GM23338 (cell line): ENCODE results near the gene CHI3L1.

ENCODE experiments used
- CREB1 ChIP-seq: fragments of 250-450 bp; sonication (Bioruptor Pico); IDR thresholded peaks from 2 replicates; pipeline ENCODE4 v1.5.0; 2020; ENCODE audit warnings: low read depth, mild to moderate bottlenecking, moderate library complexity
- CTCF ChIP-seq, 2 experiments: fragments of 200-600 bp in 1 of 2; sonication (generic) in 1 of 2; conservative IDR thresholded peaks; 2 replicates each; pipeline versions ENCODE4 v1.5.1 to v1.6.1; 2016 to 2017; ENCODE audit warnings: antibody characterized with exemption in 2 of 2, low read depth in 2 of 2, mild to moderate bottlenecking in 2 of 2, moderate library complexity in 1 of 2
- ETS1 ChIP-seq: IDR thresholded peaks from 2 replicates; pipeline ENCODE4 v1.6.1; 2016; ENCODE audit warnings: antibody characterized with exemption
- EZH2 ChIP-seq: fragments of 200-600 bp; sonication (generic); IDR thresholded peaks from one replicate; pipeline ENCODE4 v1.8.0; 2017; ENCODE audit warnings: antibody characterized with exemption, mild to moderate bottlenecking, low read depth; ENCODE audit not compliant: unreplicated experiment
- EZH2phosphoT487 ChIP-seq: fragments of 200-600 bp; sonication (generic); IDR thresholded peaks from one replicate; pipeline ENCODE4 v1.8.1; 2018; ENCODE audit warnings: antibody characterized with exemption; ENCODE audit not compliant: unreplicated experiment
- JUNB ChIP-seq: IDR thresholded peaks from one replicate; pipeline ENCODE4 v1.6.1; 2016; ENCODE audit warnings: antibody characterized with exemption; ENCODE audit not compliant: unreplicated experiment
- POLR2AphosphoS5 ChIP-seq: IDR thresholded peaks from 2 replicates; pipeline ENCODE4 v1.6.1; 2016; ENCODE audit warnings: antibody characterized with exemption, low read depth
- REST ChIP-seq: IDR thresholded peaks from one replicate; pipeline ENCODE4 v1.6.1; 2018; ENCODE audit warnings: antibody characterized with exemption; ENCODE audit not compliant: unreplicated experiment
- ZNF114 ChIP-seq: fragments of 250-450 bp; sonication (Bioruptor Pico); IDR thresholded peaks from 2 replicates; pipeline ENCODE4 v1.5.0; 2020; ENCODE audit warnings: mild to moderate bottlenecking, moderate library complexity

GRCh38 chr1:203175827-203176241, 10.7 kb downstream of the CHI3L1 start:
- TF ChIP-seq CTCF (conservative IDR thresholded peaks at IDR 0.05; ENCODE audit: low read depth in 2 of 2): no peak
- TF ChIP-seq EZH2phosphoT487: no peak
- no peak for TF ChIP-seq EZH2
- TF ChIP-seq JUNB: no peak
- TF ChIP-seq POLR2AphosphoS5: no peak
- no peak for TF ChIP-seq REST
- no peak for TF ChIP-seq ZNF114
- no peak for TF ChIP-seq CREB1 (CRISPR knock-in tag)
- TF ChIP-seq ETS1: no peak
